ENCODE measurements around the gene DENND4B. TPM values are rescaled to one million over a fixed set of nuclear protein-coding genes. Genes with fewer than 3 reads are reported as not detected.

The DENND4B gene
- total and polyA plus RNA-seq, 10 of the 15 experiments (the other 5 are each of a cell fraction or from before 2014, with no cell fraction given), result 12.0 to 74.8 (median 22.7) TPM

GRCh38 chr1:153967107-153967999, 20.8 kb upstream of the DENND4B start, which contains the start of gene CREB3L4 (continued):
- TF ChIP-seq NFXL1 (IDR thresholded peaks at IDR 0.05; ENCODE audit: borderline replicate concordance) (no peak), ZZZ3 (IDR thresholded peaks at IDR 0.05; ENCODE audit: control insufficient read depth, insufficient read length, low read depth) (no peak), CBX3 (IDR thresholded peaks at IDR 0.05; ENCODE audit: borderline replicate concordance, low read depth) (no peak), JUNB (IDR thresholded peaks at IDR 0.05) (no peak), HCFC1 (IDR thresholded peaks at IDR 0.05; ENCODE audit: low read length) (no peak; the same call in 1 of the 2 replicates), SIN3A (IDR thresholded peaks at IDR 0.05; ENCODE audit: low read depth, low read length) (peak; percentile 87), RBBP5 (conservative IDR thresholded peaks at IDR 0.05) (no peak)
- TF ChIP-seq, protein P1, sequence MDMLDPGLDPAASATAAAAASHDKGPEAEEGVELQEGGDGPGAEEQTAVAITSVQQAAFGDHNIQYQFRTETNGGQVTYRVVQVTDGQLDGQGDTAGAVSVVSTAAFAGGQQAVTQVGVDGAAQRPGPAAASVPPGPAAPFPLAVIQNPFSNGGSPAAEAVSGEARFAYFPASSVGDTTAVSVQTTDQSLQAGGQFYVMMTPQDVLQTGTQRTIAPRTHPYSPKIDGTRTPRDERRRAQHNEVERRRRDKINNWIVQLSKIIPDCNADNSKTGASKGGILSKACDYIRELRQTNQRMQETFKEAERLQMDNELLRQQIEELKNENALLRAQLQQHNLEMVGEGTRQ (IDR thresholded peaks at IDR 0.05; ENCODE audit: borderline replicate concordance, low read depth, low read length), result peak; percentile 57
- TF ChIP-seq, protein P2, sequence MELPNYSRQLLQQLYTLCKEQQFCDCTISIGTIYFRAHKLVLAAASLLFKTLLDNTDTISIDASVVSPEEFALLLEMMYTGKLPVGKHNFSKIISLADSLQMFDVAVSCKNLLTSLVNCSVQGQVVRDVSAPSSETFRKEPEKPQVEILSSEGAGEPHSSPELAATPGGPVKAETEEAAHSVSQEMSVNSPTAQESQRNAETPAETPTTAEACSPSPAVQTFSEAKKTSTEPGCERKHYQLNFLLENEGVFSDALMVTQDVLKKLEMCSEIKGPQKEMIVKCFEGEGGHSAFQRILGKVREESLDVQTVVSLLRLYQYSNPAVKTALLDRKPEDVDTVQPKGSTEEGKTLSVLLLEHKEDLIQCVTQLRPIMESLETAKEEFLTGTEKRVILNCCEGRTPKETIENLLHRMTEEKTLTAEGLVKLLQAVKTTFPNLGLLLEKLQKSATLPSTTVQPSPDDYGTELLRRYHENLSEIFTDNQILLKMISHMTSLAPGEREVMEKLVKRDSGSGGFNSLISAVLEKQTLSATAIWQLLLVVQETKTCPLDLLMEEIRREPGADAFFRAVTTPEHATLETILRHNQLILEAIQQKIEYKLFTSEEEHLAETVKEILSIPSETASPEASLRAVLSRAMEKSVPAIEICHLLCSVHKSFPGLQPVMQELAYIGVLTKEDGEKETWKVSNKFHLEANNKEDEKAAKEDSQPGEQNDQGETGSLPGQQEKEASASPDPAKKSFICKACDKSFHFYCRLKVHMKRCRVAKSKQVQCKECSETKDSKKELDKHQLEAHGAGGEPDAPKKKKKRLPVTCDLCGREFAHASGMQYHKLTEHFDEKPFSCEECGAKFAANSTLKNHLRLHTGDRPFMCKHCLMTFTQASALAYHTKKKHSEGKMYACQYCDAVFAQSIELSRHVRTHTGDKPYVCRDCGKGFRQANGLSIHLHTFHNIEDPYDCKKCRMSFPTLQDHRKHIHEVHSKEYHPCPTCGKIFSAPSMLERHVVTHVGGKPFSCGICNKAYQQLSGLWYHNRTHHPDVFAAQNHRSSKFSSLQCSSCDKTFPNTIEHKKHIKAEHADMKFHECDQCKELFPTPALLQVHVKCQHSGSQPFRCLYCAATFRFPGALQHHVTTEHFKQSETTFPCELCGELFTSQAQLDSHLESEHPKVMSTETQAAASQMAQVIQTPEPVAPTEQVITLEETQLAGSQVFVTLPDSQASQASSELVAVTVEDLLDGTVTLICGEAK (IDR thresholded peaks at IDR 0.05; ENCODE audit: borderline replicate concordance), result peak; percentile 73

Data from GM12878 (cell line).